SU-DHL-6 (cell line): ENCODE results near the gene FBXW11.
"Not testable (repeated sequence)": the region's sequence is repeated elsewhere in the genome, so short reads cannot be mapped to it uniquely, and the experiment has no call there.

Experiments
- H2AFZ ChIP-seq: fragments of 200-600 bp; sonication (generic); 2 replicates; pipeline ENCODE4 v1.6.1; 2014; ENCODE audit warnings: low read depth, mild to moderate bottlenecking, moderate library complexity, mixed read lengths, antibody characterized with exemption, low read length; ENCODE audit not compliant: severe bottlenecking
- H3F3A ChIP-seq: fragments of 200-600 bp; shearing (Covaris generic); 2 replicates; pipeline ENCODE4 v1.6.0; 2016; ENCODE audit warnings: antibody characterized with exemption, mild to moderate bottlenecking; ENCODE audit not compliant: insufficient read depth
- H3K27ac ChIP-seq: fragments of 200-600 bp; sonication (generic); 2 replicates; pipeline ENCODE4 v1.5.1; 2016; ENCODE audit warnings: low read depth, mild to moderate bottlenecking, low read length, moderate library complexity, mixed read lengths
- H3K27me3 ChIP-seq: fragments of 200-600 bp; sonication (generic), shearing (Covaris generic); 2 replicates; pipeline ENCODE4 v1.6.0; 2014; ENCODE audit warnings: mild to moderate bottlenecking, low read length
- H3K36me3 ChIP-seq: fragments of 200-600 bp; sonication (generic); 2 replicates; pipeline ENCODE4 v1.6.1; 2014; ENCODE audit warnings: mild to moderate bottlenecking, low read length, mixed read lengths
- H3K4me2 ChIP-seq: fragments of 300-600, 200-600 bp; shearing (Covaris generic), sonication (generic); 2 replicates; pipeline ENCODE4 v1.6.0; 2014; ENCODE audit warnings: low read length, low read depth, mild to moderate bottlenecking; ENCODE audit not compliant: poor library complexity, severe bottlenecking
- H3K4me3 ChIP-seq: fragments of 200-600 bp; sonication (generic); 2 replicates; pipeline ENCODE4 v1.5.1; 2014; ENCODE audit warnings: antibody characterized with exemption, low read length, mild to moderate bottlenecking, mixed read lengths; ENCODE audit not compliant: insufficient read depth, poor library complexity, severe bottlenecking
- H3K79me2 ChIP-seq: fragments of 200-600 bp; sonication (generic); 2 replicates; pipeline ENCODE4 v1.6.1; 2014; ENCODE audit warnings: mild to moderate bottlenecking, low read length, moderate library complexity; ENCODE audit not compliant: insufficient read depth
- H3K9ac ChIP-seq: fragments of 200-600 bp; sonication (generic); 2 replicates; pipeline ENCODE4 v1.7.0; 2014; ENCODE audit warnings: mild to moderate bottlenecking, low read length
- H3K9me2 ChIP-seq: fragments of 200-600 bp; sonication (generic); replicated peaks from 2 replicates; pipeline ENCODE4 v1.6.1; 2014; ENCODE audit warnings: low read length; ENCODE audit not compliant: insufficient read depth
- H3K9me3 ChIP-seq: fragments of 200-600 bp; sonication (generic); 2 replicates; pipeline ENCODE4 v1.6.1; 2014; ENCODE audit warnings: low read length, mixed read lengths; ENCODE audit not compliant: insufficient read depth
- H4K20me1 ChIP-seq: fragments of 200-600 bp; sonication (generic); 2 replicates; pipeline ENCODE4 v1.6.1; 2014; ENCODE audit warnings: low read depth, mild to moderate bottlenecking, antibody characterized with exemption, low read length, moderate library complexity, mixed read lengths
- EZH2phosphoT487 ChIP-seq: fragments of 200-600 bp; sonication (generic), shearing (Covaris generic); conservative IDR thresholded peaks from 2 replicates; pipeline ENCODE4 v1.6.1; 2018; ENCODE audit warnings: mild to moderate bottlenecking, antibody characterized with exemption, low read length, moderate library complexity, mixed read lengths
- TF ChIP-seq, protein P1 (sequence below): fragments of 200-600 bp; sonication (generic); IDR thresholded peaks from one replicate; pipeline ENCODE4 v1.5.1; 2017; ENCODE audit warnings: antibody characterized with exemption, mild to moderate bottlenecking, low read length, moderate library complexity; ENCODE audit not compliant: insufficient read depth, poor library complexity, severe bottlenecking

The FBXW11 gene

DNA sequence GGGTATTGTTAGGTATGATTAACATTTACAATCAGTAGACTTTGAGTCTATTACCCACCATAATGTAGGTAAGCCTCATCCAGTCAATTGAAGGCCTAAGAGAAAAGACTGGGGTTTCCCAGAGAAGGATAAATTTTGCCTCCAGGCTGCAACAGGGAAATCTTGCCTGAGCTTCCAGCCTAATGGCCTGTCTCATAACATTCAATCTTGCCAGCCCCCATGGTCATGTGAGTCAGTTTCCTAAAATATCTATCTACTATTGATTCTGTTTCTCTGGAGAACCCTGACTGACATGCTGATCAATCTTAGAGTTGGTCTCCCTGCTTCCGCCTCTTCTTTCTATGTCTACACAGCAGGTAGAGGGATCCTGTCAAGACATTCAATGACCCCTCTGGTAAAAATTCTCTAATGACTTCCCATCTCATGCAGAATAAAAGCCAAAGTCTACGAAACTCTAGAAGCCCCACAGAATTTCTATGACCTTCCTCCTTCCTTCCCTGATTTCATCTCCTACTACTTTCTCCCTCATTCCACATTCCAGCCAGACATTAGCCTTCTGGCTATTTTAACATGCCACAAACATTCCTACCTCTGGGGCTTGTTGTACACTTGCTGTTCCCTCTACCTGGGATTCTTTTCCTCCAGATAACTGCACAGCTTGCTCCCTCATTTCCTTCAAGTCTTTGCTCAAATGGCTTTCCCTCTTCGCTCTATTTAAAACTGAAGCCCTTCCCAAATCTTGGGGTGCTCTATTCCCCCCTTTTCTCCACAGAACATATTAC, 60.2 kb downstream of the FBXW11 start:
- no peak for TF ChIP-seq EZH2phosphoT487
- TF ChIP-seq, protein P1, sequence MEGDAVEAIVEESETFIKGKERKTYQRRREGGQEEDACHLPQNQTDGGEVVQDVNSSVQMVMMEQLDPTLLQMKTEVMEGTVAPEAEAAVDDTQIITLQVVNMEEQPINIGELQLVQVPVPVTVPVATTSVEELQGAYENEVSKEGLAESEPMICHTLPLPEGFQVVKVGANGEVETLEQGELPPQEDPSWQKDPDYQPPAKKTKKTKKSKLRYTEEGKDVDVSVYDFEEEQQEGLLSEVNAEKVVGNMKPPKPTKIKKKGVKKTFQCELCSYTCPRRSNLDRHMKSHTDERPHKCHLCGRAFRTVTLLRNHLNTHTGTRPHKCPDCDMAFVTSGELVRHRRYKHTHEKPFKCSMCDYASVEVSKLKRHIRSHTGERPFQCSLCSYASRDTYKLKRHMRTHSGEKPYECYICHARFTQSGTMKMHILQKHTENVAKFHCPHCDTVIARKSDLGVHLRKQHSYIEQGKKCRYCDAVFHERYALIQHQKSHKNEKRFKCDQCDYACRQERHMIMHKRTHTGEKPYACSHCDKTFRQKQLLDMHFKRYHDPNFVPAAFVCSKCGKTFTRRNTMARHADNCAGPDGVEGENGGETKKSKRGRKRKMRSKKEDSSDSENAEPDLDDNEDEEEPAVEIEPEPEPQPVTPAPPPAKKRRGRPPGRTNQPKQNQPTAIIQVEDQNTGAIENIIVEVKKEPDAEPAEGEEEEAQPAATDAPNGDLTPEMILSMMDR, result no peak
- H4K20me1 ChIP-seq, result peaks cover 12% of the 10 kb centered on the region; the same call in 1 of the 2 replicates
- no peaks in the 10 kb centered on the region for H3K9me3 ChIP-seq
- no peak overlapping the region for H3K4me3 ChIP-seq
- no peak overlapping the region for H3K4me2 ChIP-seq
- H3K9ac ChIP-seq, result no peak overlapping the region
- no peaks in the 10 kb centered on the region for H3F3A ChIP-seq
- H3K9me2 ChIP-seq, result no peaks in the 10 kb centered on the region
- peaks cover 72% of the 10 kb centered on the region for H3K79me2 ChIP-seq
- H2AFZ ChIP-seq, result no peak overlapping the region
- no peak overlapping the region for H3K27ac ChIP-seq
- no peaks in the 10 kb centered on the region for H3K27me3 ChIP-seq
- no peaks in the 10 kb centered on the region for H3K36me3 ChIP-seq

DNA sequence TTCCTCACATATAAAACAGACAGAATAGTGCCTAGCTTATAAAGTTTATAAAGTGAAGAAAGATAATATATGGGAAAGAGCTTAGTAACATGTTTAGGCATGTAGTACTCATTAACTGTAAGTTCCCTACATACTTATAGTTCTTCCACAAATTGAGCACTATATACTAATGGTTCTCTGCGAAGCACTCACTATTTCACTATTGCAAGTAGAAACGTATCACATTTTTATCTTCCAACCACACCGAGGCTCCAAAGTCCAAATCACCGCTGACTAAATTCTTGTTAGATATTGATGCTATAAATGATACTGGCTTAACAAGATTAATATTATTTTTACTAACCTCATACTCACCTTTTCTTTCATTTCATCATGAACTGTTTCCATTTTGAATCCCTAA, 61.0 kb downstream of the FBXW11 start:
- H3K27me3 ChIP-seq, result no peaks in the 10 kb centered on the region
- no peak overlapping the region for H3K27ac ChIP-seq
- no peaks in the 10 kb centered on the region for H3K9me3 ChIP-seq
- H3K9ac ChIP-seq, result no peak overlapping the region
- H3K4me3 ChIP-seq, result no peak overlapping the region
- TF ChIP-seq, protein P1, result no peak
- no peak for TF ChIP-seq EZH2phosphoT487
- peaks cover 70% of the 10 kb centered on the region for H3K79me2 ChIP-seq
- no peak overlapping the region for H2AFZ ChIP-seq
- H3K36me3 ChIP-seq, result no peaks in the 10 kb centered on the region
- H4K20me1 ChIP-seq, result peaks cover 12% of the 10 kb centered on the region; the same call in 1 of the 2 replicates
- no peak overlapping the region for H3K4me2 ChIP-seq
- H3F3A ChIP-seq, result no peaks in the 10 kb centered on the region
- H3K9me2 ChIP-seq, result no peaks in the 10 kb centered on the region

DNA sequence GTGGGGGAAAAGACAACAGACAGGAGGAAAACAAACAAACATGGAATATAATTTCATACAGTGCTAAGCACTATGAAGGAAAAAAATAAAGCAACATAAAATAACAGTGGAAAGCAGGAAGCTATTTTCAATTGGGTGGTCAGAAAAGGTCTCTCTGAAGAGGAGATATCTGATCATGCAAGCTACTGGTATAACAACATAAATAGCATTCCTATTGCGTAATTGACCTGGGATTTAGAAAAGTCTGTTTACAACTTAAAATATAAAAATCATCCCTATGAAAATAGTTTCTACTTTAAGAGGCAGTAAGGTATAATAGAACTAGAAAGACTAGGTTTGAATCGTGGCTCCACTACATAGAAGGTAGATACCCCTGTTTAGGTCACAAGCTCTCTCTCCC, 61.4 kb downstream of the FBXW11 start:
- Histone ChIP-seq H3F3A (no peaks in the 10 kb centered on the region), H3K9me2 (no peaks in the 10 kb centered on the region), H3K9me3 (no peaks in the 10 kb centered on the region), H3K4me2 (no peak overlapping the region), H3K79me2 (peaks cover 69% of the 10 kb centered on the region), H4K20me1 (peaks cover 12% of the 10 kb centered on the region; the same call in 1 of the 2 replicates), H2AFZ (no peak overlapping the region), H3K9ac (no peak overlapping the region), H3K36me3 (no peaks in the 10 kb centered on the region), H3K4me3 (no peak overlapping the region), H3K27me3 (no peaks in the 10 kb centered on the region), H3K27ac (no peak overlapping the region)
- TF ChIP-seq, protein P1, result no peak
- no peak for TF ChIP-seq EZH2phosphoT487

DNA sequence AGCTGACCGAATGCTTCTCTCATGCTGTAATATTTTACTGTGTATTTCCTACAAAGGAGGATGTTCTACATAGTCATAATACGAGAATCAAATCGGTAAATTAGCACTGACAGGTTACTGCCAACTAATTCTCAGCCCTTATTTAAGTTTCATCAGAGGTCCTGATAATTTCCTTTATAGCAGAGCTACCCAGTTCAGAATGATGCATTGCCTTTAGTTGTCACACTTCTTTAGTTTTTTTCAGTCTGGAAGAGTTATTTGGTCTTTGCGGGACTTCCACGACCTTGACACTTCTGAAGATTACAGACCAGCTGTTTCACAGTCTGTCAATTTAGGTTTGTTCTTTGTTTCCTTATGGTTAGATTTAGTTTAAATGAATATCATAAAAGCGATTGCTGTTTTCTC, 64.3 kb downstream of the FBXW11 start:
- not testable (repeated sequence) for H3K27ac ChIP-seq, H2AFZ ChIP-seq, H3K4me3 ChIP-seq, H3K9me2 ChIP-seq, H3F3A ChIP-seq, H3K4me2 ChIP-seq, H3K9me3 ChIP-seq, H3K27me3 ChIP-seq, H3K36me3 ChIP-seq, H3K9ac ChIP-seq
- Histone ChIP-seq H4K20me1 (0 out of 2 replicates have a peak, but pooled peaks cover 13% of the 10 kb centered on the region), H3K79me2 (peaks cover 66% of the 10 kb centered on the region)

DNA sequence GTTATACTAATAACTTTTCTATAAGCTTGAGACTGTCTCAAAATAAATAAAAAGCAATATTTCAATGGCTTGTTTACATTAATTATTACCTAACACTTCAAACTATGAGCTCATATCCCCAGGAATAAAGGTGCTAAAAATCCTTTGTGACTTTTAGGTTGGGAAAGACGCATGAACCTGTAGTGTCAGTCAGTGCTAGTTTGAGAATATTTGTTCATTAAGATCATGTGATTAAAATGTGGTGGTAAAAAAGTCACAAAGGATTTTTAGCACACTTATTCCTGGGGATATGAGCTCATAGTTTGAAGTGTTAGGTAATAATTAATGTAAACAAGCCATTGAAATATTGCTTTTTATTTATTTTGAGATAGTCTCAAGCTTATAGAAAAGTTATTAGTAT, 64.8 kb downstream of the FBXW11 start:
- not testable (repeated sequence) for H3K36me3 ChIP-seq, H3K4me2 ChIP-seq

DNA sequence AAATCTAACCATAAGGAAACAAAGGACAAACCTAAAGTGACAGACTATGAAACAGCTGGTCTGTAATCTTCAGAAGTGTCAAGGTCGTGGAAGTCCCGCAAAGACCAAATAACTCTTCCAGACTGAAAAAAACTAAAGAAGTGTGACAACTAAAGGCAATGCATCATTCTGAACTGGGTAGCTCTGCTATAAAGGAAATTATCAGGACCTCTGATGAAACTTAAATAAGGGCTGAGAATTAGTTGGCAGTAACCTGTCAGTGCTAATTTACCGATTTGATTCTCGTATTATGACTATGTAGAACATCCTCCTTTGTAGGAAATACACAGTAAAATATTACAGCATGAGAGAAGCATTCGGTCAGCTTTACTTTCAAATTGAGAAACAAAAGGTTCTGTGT, 65.2 kb downstream of the FBXW11 start:
- H3K27me3 ChIP-seq, H3K9me3 ChIP-seq, H3K9me2 ChIP-seq, H3K9ac ChIP-seq, H3K4me2 ChIP-seq, H3K36me3 ChIP-seq, H3K27ac ChIP-seq, H3F3A ChIP-seq, H3K4me3 ChIP-seq, H2AFZ ChIP-seq, H4K20me1 ChIP-seq: not testable (repeated sequence)
- H3K79me2 ChIP-seq, result peaks cover 68% of the 10 kb centered on the region

More for the DNA sequence above, 64.8 kb downstream of the FBXW11 start:
- H3K9me3 ChIP-seq, H3K4me3 ChIP-seq, H2AFZ ChIP-seq, H3K9me2 ChIP-seq, H3F3A ChIP-seq, H3K27ac ChIP-seq, H3K9ac ChIP-seq, H3K27me3 ChIP-seq: not testable (repeated sequence)
- H4K20me1 ChIP-seq, result 0 out of 2 replicates have a peak, but pooled peaks cover 13% of the 10 kb centered on the region
- peaks cover 68% of the 10 kb centered on the region for H3K79me2 ChIP-seq
